ENCODE data around the gene C3.
A peak's percentile ranks its signal among the peaks of the same experiment; 100 is the strongest.
"Not testable (repeated sequence)": the region's sequence is repeated elsewhere in the genome, so short reads cannot be mapped to it uniquely, and the experiment has no call there.

The C3 gene

GRCh38 chr19:6690160-6690885 lies 30.1 kb downstream of the C3 start:
- no peak for DNase-seq (ENCODE audit: low read depth)

DNA sequence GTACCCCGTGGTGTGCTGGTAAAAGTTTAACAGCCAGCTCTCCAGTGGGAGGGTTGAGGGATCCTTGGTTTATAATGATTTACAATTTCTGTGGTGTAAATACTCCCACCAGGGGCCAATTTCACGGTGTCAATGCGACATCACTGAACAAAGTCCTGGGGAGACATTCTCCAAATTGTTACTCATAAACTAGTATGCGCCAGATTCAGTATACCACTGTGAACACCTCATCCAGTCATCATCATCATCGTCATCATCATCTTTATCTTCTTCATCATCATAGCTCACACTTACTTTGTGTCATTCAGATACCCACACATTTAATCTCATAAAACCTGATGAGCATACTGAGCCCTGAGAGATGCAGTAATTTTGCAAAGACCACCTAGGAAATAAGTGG lies 33.3 kb downstream of the C3 start:
- DNase-seq (ENCODE audit: low read depth) = no peak

- DNase-seq (ENCODE audit: low read depth) = no peak
Observed at GRCh38 chr19:6686628-6686975, 33.8 kb downstream of the C3 start.

GRCh38 chr19:6685962-6686627 lies 34.4 kb downstream of the C3 start:
- no peak for DNase-seq (ENCODE audit: low read depth)

DNA sequence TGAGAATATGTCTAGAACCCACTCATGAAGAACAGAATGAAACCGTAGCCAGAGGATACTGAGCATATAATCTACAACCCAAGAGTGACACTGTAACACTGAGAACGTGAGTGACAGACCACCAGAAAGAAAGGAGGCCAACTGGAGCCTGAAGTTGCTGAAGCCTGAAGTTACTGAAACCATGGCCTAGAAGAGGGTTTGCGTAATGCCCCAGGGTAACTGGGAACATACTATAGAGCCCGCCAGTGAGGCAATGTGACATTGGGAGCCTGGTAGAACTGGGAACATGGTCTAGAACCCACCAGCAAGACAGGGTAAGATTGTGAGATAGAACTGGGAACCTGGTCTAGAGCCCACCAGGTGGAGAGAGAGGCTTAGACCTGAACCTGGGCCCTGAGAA lies 35.0 kb downstream of the C3 start:
- DNase-seq (ENCODE audit: low read depth) = no peak

- no peak for DNase-seq (ENCODE audit: low read depth)
Observed at GRCh38 chr19:6683971-6684370, 36.5 kb downstream of the C3 start.

DNA sequence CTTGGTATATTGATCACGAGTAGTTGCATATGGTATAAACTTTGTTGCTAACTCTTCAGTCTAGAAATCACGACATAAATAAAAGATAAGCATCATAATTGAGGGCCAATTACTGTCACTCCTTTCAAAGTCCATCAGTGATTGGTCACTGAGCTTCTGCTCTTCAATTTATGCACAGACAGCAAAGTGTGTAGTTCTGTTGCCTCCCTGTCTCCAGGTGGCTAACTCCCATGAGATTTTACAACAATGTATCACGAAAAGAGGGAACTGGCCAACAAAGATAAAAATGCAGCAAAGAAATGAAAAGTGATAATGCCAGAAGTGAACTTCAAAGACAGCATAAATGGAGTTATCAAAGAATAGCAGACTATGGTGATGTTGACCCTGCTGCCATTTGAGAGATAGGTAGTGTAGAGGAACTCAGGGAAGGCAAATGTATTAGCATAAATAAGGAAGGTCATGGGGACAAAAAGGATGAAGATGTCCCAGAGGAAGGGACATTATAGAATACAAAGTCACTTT lies 37.8 kb downstream of the C3 start:
- no peak for DNase-seq (ENCODE audit: low read depth)

DNA sequence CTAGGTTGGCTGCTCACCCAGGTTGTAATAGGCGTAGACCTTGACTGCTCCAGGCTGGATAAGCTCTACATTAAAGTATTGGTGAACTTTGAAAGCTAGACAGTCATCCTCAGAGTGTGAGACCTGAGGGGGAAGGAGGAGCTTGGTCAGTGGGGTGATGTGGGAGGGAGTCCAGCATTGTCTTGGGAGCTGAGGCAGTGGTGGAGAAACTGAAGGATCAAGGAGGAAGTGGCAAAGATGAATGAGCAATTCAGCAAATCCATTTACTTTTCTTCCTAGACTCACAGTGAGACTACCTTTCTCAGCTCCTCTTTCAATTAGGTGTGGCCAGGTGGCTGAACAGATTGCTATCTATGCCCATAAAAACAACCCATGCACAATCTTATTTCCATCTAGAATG lies 40.3 kb downstream of the C3 start:
- no peak for DNase-seq (ENCODE audit: low read depth)

GRCh38 chr19:6679139-6679538 lies 41.3 kb downstream of the C3 start:
- no peak for DNase-seq (ENCODE audit: low read depth)

DNA sequence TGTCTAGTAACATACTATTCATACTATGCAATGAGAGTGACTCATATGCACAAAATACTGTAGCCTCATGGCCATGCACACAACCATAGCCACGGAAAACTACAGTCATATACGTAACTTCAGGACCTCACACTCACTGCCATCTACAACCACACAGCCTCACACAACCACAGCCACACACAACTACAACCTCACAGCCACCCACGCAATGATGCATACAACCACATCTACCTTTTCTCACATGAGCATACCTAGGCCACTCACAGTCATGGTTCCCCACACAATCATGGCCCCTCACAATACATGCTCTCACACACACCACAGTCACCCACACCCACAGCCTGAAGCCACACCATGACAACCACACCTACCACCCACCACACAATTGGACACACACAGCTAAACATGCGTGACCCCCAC lies 41.8 kb downstream of the C3 start:
- DNase-seq (ENCODE audit: low read depth) = no peak

GRCh38 chr19:6677883-6678689 lies 42.4 kb downstream of the C3 start:
- no peak for DNase-seq (ENCODE audit: low read depth)

DNA sequence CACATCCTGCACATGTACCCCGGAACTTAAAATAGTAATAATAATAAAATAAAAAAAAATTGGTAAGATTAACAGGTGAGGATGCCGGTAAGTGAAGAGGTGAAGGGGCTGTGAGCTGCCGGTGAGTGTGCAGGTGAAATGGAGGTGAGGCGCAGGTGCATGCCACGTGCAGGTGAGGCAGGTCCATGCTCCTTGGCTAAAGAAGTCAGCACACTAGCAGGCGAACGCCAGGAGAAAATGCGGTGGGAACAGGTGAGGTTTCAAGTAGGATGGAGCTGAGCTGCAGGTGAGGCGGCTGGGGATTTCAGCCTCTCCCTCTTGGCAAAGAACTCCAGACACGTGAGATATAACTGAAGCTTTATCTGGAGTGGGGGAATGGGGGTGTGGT lies 43.0 kb downstream of the C3 start:
- DNase-seq (ENCODE audit: low read depth) = no peak

- DNase-seq (ENCODE audit: low read depth) = no peak
Observed at GRCh38 chr19:6676288-6676687, 44.2 kb downstream of the C3 start.

DNA sequence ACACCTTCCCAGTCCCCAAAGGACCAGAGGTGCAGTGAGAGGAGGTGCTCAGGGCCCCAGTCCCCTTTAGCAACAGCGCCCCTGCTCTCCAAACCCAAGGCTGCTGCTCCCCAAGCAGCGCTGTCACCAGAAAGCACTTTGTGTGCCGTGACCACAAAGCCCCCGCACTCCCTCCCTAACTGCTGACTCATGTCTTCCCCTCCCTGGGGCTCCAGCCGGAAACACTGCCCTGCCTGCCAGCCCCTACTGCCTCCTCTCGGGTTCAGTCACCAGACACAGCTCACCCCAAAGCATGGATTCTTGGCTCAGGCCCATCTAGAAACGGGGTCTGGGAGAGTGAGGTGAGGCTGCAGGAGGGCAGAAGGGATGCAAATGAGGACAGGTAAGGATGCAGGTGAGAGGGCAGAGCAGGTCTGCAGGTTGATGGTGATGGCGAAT lies 45.6 kb downstream of the C3 start:
- DNase-seq (ENCODE audit: low read depth) = no peak

- not testable (repeated sequence) for DNase-seq (ENCODE audit: low read depth)
Observed at GRCh38 chr19:6674408-6674807, 46.0 kb downstream of the C3 start.

DNA sequence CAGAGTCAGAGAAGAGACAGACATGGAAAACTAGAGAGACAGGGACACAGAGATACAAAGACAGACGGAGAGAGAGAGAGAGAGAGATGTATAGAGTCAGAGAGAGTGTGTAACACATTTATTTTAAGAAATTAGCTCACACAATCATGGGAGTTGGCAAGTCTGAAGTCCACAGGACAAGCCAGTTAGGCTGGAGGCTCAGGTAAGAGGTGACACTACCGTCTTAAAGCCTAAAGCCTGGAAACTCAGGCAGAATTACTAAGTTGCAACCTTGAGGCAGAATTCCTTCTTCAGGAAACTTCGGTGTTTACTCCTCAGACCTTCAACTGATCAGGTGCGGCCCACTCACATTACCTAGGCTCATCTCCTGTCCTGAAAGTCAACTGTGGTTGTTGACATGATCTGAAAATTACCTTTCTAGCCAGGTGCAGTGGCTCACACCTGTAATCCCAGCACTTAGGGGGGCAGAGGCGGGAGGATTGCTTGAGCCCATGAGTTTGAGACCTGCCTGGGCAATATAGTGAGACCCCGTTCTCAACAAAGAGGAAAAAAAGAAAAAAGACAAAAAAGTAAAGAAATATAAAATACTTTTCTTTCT lies 47.7 kb downstream of the C3 start:
- no peak for DNase-seq (ENCODE audit: low read depth)

- no peak for DNase-seq (ENCODE audit: low read depth)
Observed at GRCh38 chr19:6671960-6672359, 48.5 kb downstream of the C3 start.

- no peak for DNase-seq (ENCODE audit: low read depth)
Observed at GRCh38 chr19:6668691-6669090, 51.8 kb downstream of the C3 start.

GRCh38 chr19:6667114-6667627 lies 53.3 kb downstream of the C3 start:
- no peak for DNase-seq (ENCODE audit: low read depth)

GRCh38 chr19:6664916-6665315 lies 55.5 kb downstream of the C3 start:
- no peak for DNase-seq (ENCODE audit: low read depth)

- peak; percentile 24 for DNase-seq (ENCODE audit: low read depth)
Observed at GRCh38 chr19:6663236-6664201, 56.9 kb downstream of the C3 start.
